GM12878 (cell line): ENCODE data around the gene BANP. TPM values are rescaled to one million over a fixed set of nuclear protein-coding genes. Genes with fewer than 3 reads are reported as not detected.
"Not testable (repeated sequence)": the region's sequence is repeated elsewhere in the genome, so short reads cannot be mapped to it uniquely, and the experiment has no call there.

Source experiments
- ATAC-seq: fragments of 200-7000 bp; cut with Tn5 transposase; 3 replicates; pipeline ENCODE4 v1.9.1; 2020; ENCODE audit warnings: mild to moderate bottlenecking, moderate library complexity
- BruUV-seq: library from RNA; stranded (reverse); fragments of 400-500 nt; replicated peaks from 2 replicates; lab custom pipeline; 2021; lab: Mats Ljungman, UMichigan
- CTCF ChIA-PET: fragments of 300-600 bp; sonication (Branson Sonifier 250); formaldehyde crosslinking; extraction: SDS; loops from one replicate; lab custom pipeline; 2021; ENCODE audit warnings: inconsistent platforms; lab: Yijun Ruan, JAX
- POLR2A ChIA-PET: fragments of 350-600 bp; formaldehyde crosslinking; extraction: SDS; loops from one replicate; lab custom pipeline; 2021; ENCODE audit warnings: inconsistent platforms; lab: Charles Lee
- RAD21 ChIA-PET: fragments of 300-600 bp; sonication (Branson Sonifier 250); formaldehyde crosslinking; loops from one replicate; lab custom pipeline; 2023; ENCODE audit warnings: antibody characterized with exemption; ENCODE audit not compliant: unreplicated experiment; lab: Charles Lee
- SMC1A ChIA-PET: fragments of 300-600 bp; sonication (Branson Sonifier 250); formaldehyde crosslinking; loops from one replicate; lab custom pipeline; 2023; ENCODE audit not compliant: unreplicated experiment, uncharacterized antibody; lab: Charles Lee
- DNase-seq: peaks from one replicate; pipeline ENCODE4 v3.0.0-alpha.2; 2011; ENCODE audit warnings: low read depth, low spot score
- FAIRE-seq: peaks from 3 replicates; lab custom pipeline; 2011; peaks lifted over from hg19 to GRCh38; lab: Jason Lieb, UNC
- H2AFZ ChIP-seq: 2 replicates; pipeline ENCODE4 v1.6.0; 2011; ENCODE audit warnings: low read depth, low read length, control low read depth; ENCODE audit not compliant: control insufficient read depth
- H3K27ac ChIP-seq: 2 replicates; pipeline ENCODE4 v1.5.1; 2011; ENCODE audit warnings: control low read depth; ENCODE audit not compliant: control insufficient read depth, insufficient read depth
- H3K27me3 ChIP-seq, 2 experiments: replicated peaks in 1 of 2; 2 replicates each; pipeline versions ENCODE4 v1.6.0 to v1.6.1; 2011; ENCODE audit warnings: low read length in 1 of 2; ENCODE audit not compliant: control insufficient read depth in 2 of 2, insufficient read depth in 2 of 2
- H3K36me3 ChIP-seq, 2 experiments: 2 replicates each; pipeline ENCODE4 v1.5.1; 2011; ENCODE audit warnings: low read length in 1 of 2; ENCODE audit not compliant: control insufficient read depth in 2 of 2, insufficient read depth in 2 of 2
- H3K4me1 ChIP-seq: 2 replicates; pipeline ENCODE4 v1.6.1; 2011; ENCODE audit warnings: mild to moderate bottlenecking, low read length, moderate library complexity, mixed read lengths; ENCODE audit not compliant: control insufficient read depth, insufficient read depth
- H3K4me2 ChIP-seq: 2 replicates; pipeline ENCODE4 v1.6.0; 2011; ENCODE audit warnings: control low read depth; ENCODE audit not compliant: control insufficient read depth, insufficient read depth
- H3K4me3 ChIP-seq: fragments of 200-600 bp; sonication (generic); 2 replicates; pipeline ENCODE4 v1.5.1; 2016
- H3K79me2 ChIP-seq: 2 replicates; pipeline ENCODE4 v1.6.0; 2011; ENCODE audit warnings: low read length; ENCODE audit not compliant: control insufficient read depth, insufficient read depth
- H3K9ac ChIP-seq: 2 replicates; pipeline ENCODE4 v1.8.0; 2011; ENCODE audit warnings: low read length, control low read depth, mixed read lengths; ENCODE audit not compliant: control insufficient read depth, insufficient read depth
- H3K9me3 ChIP-seq: replicated peaks from 3 replicates; pipeline ENCODE4 v1.5.1; 2011; ENCODE audit warnings: mild to moderate bottlenecking, low read length; ENCODE audit not compliant: control insufficient read depth, insufficient read depth
- H4K20me1 ChIP-seq: 2 replicates; pipeline ENCODE4 v1.6.0; 2011; ENCODE audit not compliant: control insufficient read depth, insufficient read depth
- BMI1 ChIP-seq: fragments of 450-650 bp; IDR thresholded peaks from 2 replicates; pipeline ENCODE4 v1.6.1; 2016; ENCODE audit warnings: mild to moderate bottlenecking, moderate library complexity, borderline replicate concordance
- DPF2 ChIP-seq: fragments of 450-650 bp; IDR thresholded peaks from 2 replicates; pipeline ENCODE4 v1.6.1; 2017; ENCODE audit warnings: mild to moderate bottlenecking
- EGR1 ChIP-seq, 2 experiments: IDR thresholded peaks; 1 replicate in 1 of 2; 2 replicates in 1 of 2; pipeline ENCODE4 v1.6.1; 2011 to 2012; ENCODE audit warnings: low read depth in 2 of 2, low read length in 2 of 2, borderline replicate concordance in 1 of 2, mild to moderate bottlenecking in 1 of 2, moderate library complexity in 1 of 2
- MEF2A ChIP-seq: IDR thresholded peaks from 2 replicates; pipeline ENCODE4 v1.6.1; 2011; ENCODE audit warnings: low read depth, mild to moderate bottlenecking, low read length, moderate library complexity; ENCODE audit not compliant: insufficient read depth
- MTA3 ChIP-seq: IDR thresholded peaks from 2 replicates; pipeline ENCODE4 v1.6.1; 2012; ENCODE audit warnings: low read length, inconsistent platforms, borderline replicate concordance
- NR2F1 ChIP-seq: fragments of 450-650 bp; conservative IDR thresholded peaks from 2 replicates; pipeline ENCODE4 v1.6.1; 2017; ENCODE audit warnings: mild to moderate bottlenecking
- YBX1 ChIP-seq: fragments of 450-650 bp; IDR thresholded peaks from 2 replicates; pipeline ENCODE4 v1.6.1; 2016; ENCODE audit warnings: antibody characterized with exemption
- ZNF24 ChIP-seq: fragments of 450-650 bp; IDR thresholded peaks from 2 replicates; pipeline ENCODE4 v1.6.1; 2017; ENCODE audit warnings: antibody characterized with exemption, mild to moderate bottlenecking
- ZSCAN29 ChIP-seq: fragments of 450-650 bp; IDR thresholded peaks from 2 replicates; pipeline ENCODE4 v1.6.1; 2017; ENCODE audit warnings: mild to moderate bottlenecking, moderate library complexity
- WGBS: methylation state at CpG from one replicate; pipeline ENCODE4 v1.1.6; 2016; ENCODE audit warnings: low lambda C conversion rate; ENCODE audit not compliant: insufficient replicate concordance, insufficient coverage; ENCODE audit errors: missing lambda C conversion rate; 5-methylcytosine and 5-hydroxymethylcytosine counted together
- in situ Hi-C: fragments of 300-500 bp; cut with MboI; formaldehyde crosslinking; loops from 9 replicates; pipeline ENCODE4 v1.14.3; 2018; ENCODE audit warnings: mixed read lengths
- intact Hi-C: fragments of 100-400 bp; cut with micrococcal nuclease; formaldehyde crosslinking; loops from one replicate; pipeline ENCODE4 v1.14.2; 2022; ENCODE audit not compliant: unreplicated experiment
- polyA plus RNA-seq, 11 experiments: library from polyadenylated mRNA; depleted of rRNA in 4 of 11; unstranded in 6 of 11; stranded (reverse) in 5 of 11; fragments of >200 nt; fragmentation: Nextera tagmentation in 4 of 11; fragmentation: Illumina TruSeq in 1 of 11; extraction: Ambion mirVana in 4 of 11; extraction: Trizol in 1 of 11; gene quantifications; 1 replicate in 1 of 11; 2 replicates in 10 of 11; pipeline versions ENCODE4 v1.2.1 to v1.2.3, GENCODE V29; 2011 to 2016; ENCODE audit warnings: inconsistent platforms in 2 of 11, missing spikeins in 2 of 11, low read depth in 1 of 11
- total RNA-seq, 4 experiments: library from RNA; depleted of rRNA in 3 of 4; stranded (reverse); fragments of >200 nt in 3 of 4; fragmentation: Illumina TruSeq in 1 of 4; extraction: Trizol in 1 of 4; gene quantifications; 2 replicates each; pipeline versions ENCODE4 v1.2.1 to v1.2.3, GENCODE V29; 2013 to 2021
- TF ChIP-seq, protein P1 (sequence below): fragments of 450-650 bp; IDR thresholded peaks from 2 replicates; pipeline ENCODE4 v1.6.1; 2017; ENCODE audit warnings: low read depth, mild to moderate bottlenecking, moderate library complexity
- TF ChIP-seq, protein P2 (sequence below): fragments of 450-650 bp; IDR thresholded peaks from 2 replicates; pipeline ENCODE4 v1.6.1; 2017; ENCODE audit warnings: mild to moderate bottlenecking, moderate library complexity

The BANP gene
- total and polyA plus RNA-seq, 10 of the 15 experiments (the other 5 are each of a cell fraction or from before 2014, with no cell fraction given) = 3.9 to 21.9 (median 12.2) TPM

DNA sequence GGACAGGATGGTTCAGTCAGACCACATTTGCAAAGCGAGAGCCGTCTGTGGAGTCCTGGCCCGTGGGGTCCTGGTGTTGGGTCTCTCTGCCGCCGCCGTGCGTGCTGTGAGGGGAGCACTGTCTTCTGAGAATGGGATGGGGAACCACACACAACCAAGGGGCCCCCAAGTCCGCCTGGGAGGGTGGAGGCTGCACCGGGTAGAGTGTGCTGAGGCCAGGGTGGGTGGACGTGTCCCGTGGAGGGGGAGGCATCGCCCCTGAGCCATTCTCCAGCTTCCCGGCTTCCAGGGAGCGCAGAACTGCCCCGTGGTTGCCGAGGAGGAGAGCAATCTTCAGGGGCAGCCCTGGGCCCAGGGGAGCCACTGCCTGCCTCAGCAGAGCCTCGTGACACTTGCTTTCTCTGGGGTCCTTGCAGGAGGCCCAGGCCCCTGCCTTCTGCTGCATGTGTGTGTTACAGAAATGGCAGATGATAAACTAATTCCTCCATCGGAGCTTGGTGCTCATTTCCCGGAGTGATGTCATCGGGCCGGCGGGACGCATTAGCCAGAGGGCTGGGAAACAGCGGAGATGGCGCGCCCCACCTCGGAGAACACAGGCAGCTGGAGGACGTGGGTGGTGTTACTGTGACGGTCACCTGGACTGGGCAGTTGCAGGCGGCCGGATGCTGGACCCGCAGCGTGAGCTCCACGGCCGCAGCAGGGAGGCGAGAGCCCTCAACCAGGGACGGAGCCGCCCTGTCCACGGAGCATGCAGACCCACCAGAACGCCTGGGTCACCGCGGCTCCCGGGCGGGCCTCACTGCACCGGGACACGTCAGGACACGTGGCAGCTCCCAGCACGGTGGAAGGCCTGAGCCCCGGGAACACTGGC, 168.9 kb downstream of the BANP start:
- H4K20me1 ChIP-seq, H3K4me1 ChIP-seq, H3K27ac ChIP-seq, intact Hi-C loops, H2AFZ ChIP-seq, H3K4me3 ChIP-seq, H3K79me2 ChIP-seq, POLR2A ChIA-PET, H3K4me2 ChIP-seq, ATAC-seq, in situ Hi-C loops, FAIRE-seq, H3K9me3 ChIP-seq, H3K9ac ChIP-seq, H3K27me3 ChIP-seq, BruUV-seq, RAD21 ChIA-PET, CTCF ChIA-PET, H3K36me3 ChIP-seq, SMC1A ChIA-PET, DNase-seq: not testable (repeated sequence)
- 68% methylated on average over 49 of the region's 49 CpGs for WGBS

DNA sequence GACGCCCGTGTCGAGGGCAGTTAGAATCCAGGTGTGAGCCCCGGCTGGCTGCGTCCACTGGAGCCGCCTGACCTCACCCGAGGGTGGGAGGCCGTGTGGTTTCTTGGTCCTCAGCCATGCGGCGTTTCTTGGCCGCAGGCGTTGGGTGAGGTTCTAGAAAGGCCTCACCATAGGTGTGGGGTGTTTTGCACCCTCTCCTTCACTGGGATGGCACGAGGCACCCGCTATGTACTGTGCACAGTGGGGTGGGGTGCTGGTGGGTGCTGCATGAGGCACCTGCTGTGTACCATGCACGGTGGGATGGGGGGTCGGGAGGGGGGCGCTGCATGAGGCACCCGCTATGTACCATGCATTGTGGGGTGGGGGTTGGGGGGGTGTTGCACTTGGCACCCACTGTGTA, 169.6 kb downstream of the BANP start:
- Histone ChIP-seq H3K9ac (no peak overlapping the region), H3K4me1 (no peaks in the 10 kb centered on the region), H3K27ac (no peak overlapping the region), H3K9me3 (no peaks in the 10 kb centered on the region), H3K27me3 (no peaks in the 10 kb centered on the region), H3K4me3 (no peak overlapping the region), H3K36me3 (no peaks in the 10 kb centered on the region), H4K20me1 (no peaks in the 10 kb centered on the region), H3K79me2 (no peaks in the 10 kb centered on the region), H2AFZ (no peak overlapping the region), H3K4me2 (no peak overlapping the region)
- ChIA-PET CTCF (no interaction called here), SMC1A (no interaction called here), RAD21 (no interaction called here), POLR2A (no interaction called here)
- no peak for DNase-seq
- WGBS = 82% methylated on average over 11 of the region's 18 CpGs
- TF ChIP-seq YBX1 (no peak), NR2F1 (no peak), EGR1 (IDR thresholded peaks at IDR 0.05; ENCODE audit: borderline replicate concordance in 1 of 2, low read depth in 2 of 2, low read length in 2 of 2) (no peak), MEF2A (no peak), ZNF24 (no peak), DPF2 (no peak), MTA3 (no peak), ZSCAN29 (no peak), BMI1 (no peak)
- TF ChIP-seq, protein P1, sequence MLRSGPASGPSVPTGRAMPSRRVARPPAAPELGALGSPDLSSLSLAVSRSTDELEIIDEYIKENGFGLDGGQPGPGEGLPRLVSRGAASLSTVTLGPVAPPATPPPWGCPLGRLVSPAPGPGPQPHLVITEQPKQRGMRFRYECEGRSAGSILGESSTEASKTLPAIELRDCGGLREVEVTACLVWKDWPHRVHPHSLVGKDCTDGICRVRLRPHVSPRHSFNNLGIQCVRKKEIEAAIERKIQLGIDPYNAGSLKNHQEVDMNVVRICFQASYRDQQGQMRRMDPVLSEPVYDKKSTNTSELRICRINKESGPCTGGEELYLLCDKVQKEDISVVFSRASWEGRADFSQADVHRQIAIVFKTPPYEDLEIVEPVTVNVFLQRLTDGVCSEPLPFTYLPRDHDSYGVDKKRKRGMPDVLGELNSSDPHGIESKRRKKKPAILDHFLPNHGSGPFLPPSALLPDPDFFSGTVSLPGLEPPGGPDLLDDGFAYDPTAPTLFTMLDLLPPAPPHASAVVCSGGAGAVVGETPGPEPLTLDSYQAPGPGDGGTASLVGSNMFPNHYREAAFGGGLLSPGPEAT = no peak
- TF ChIP-seq, protein P2, sequence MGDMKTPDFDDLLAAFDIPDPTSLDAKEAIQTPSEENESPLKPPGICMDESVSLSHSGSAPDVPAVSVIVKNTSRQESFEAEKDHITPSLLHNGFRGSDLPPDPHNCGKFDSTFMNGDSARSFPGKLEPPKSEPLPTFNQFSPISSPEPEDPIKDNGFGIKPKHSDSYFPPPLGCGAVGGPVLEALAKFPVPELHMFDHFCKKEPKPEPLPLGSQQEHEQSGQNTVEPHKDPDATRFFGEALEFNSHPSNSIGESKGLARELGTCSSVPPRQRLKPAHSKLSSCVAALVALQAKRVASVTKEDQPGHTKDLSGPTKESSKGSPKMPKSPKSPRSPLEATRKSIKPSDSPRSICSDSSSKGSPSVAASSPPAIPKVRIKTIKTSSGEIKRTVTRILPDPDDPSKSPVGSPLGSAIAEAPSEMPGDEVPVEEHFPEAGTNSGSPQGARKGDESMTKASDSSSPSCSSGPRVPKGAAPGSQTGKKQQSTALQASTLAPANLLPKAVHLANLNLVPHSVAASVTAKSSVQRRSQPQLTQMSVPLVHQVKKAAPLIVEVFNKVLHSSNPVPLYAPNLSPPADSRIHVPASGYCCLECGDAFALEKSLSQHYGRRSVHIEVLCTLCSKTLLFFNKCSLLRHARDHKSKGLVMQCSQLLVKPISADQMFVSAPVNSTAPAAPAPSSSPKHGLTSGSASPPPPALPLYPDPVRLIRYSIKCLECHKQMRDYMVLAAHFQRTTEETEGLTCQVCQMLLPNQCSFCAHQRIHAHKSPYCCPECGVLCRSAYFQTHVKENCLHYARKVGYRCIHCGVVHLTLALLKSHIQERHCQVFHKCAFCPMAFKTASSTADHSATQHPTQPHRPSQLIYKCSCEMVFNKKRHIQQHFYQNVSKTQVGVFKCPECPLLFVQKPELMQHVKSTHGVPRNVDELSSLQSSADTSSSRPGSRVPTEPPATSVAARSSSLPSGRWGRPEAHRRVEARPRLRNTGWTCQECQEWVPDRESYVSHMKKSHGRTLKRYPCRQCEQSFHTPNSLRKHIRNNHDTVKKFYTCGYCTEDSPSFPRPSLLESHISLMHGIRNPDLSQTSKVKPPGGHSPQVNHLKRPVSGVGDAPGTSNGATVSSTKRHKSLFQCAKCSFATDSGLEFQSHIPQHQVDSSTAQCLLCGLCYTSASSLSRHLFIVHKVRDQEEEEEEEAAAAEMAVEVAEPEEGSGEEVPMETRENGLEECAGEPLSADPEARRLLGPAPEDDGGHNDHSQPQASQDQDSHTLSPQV = no peak
- BruUV-seq = no TSS peak
- intact Hi-C loops (no loop called here), in situ Hi-C loops (no loop called here)
- no peak for ATAC-seq
- no peak for FAIRE-seq
